H1 (cell line): ENCODE measurements around the gene CAPN1. TPM values are rescaled to one million over a fixed set of nuclear protein-coding genes. Genes with fewer than 3 reads are reported as not detected.
A peak's percentile ranks its signal among the peaks of the same experiment; 100 is the strongest.

ENCODE experiments used
- CTCF ChIA-PET: fragments of 300-600 bp; sonication (Branson Sonifier 250); formaldehyde crosslinking; loops from one replicate; lab custom pipeline; 2021; ENCODE audit not compliant: partially characterized antibody; lab: Charles Lee
- POLR2A ChIA-PET: fragments of 300-600 bp; sonication (Branson Sonifier 250); formaldehyde crosslinking; loops from one replicate; lab custom pipeline; 2021; ENCODE audit warnings: inconsistent platforms; ENCODE audit not compliant: partially characterized antibody; lab: Charles Lee
- DNase-seq, 2 experiments: peaks; one replicate each; pipeline versions ENCODE4 v3.0.0 to v3.0.0-alpha.2; 2010 to 2022; ENCODE audit warnings: low spot score in 2 of 2, low read depth in 1 of 2, mixed read lengths in 1 of 2
- FAIRE-seq: peaks from 2 replicates; lab custom pipeline; 2011; peaks lifted over from hg19 to GRCh38; lab: Jason Lieb, UNC
- H2AFZ ChIP-seq: 2 replicates; pipeline ENCODE4 v1.8.1; 2012; ENCODE audit warnings: low read length, inconsistent platforms
- H2AK5ac ChIP-seq: 2 replicates; pipeline ENCODE4 v1.6.1; 2013; ENCODE audit warnings: low read depth, low read length
- H2BK120ac ChIP-seq: replicated peaks from 2 replicates; pipeline ENCODE3; 2013; ENCODE audit warnings: low read depth, low read length, inconsistent platforms
- H2BK12ac ChIP-seq: 2 replicates; pipeline ENCODE4 v1.6.1; 2013; ENCODE audit warnings: low read depth, low read length
- H2BK15ac ChIP-seq: 2 replicates; pipeline ENCODE4 v1.6.1; 2013; ENCODE audit warnings: low read length
- H2BK20ac ChIP-seq: 2 replicates; pipeline ENCODE4 v1.6.1; 2013; ENCODE audit warnings: low read length
- H2BK5ac ChIP-seq: 2 replicates; pipeline ENCODE4 v1.6.1; 2013; ENCODE audit warnings: low read depth, low read length
- H3K14ac ChIP-seq: 2 replicates; pipeline ENCODE4 v1.6.1; 2013; ENCODE audit warnings: inconsistent platforms; ENCODE audit not compliant: insufficient read length
- H3K18ac ChIP-seq: 2 replicates; pipeline ENCODE4 v1.6.1; 2013; ENCODE audit warnings: low read length; ENCODE audit errors: extremely low read depth
- H3K23ac ChIP-seq: 2 replicates; pipeline ENCODE4 v1.6.1; 2013; ENCODE audit warnings: inconsistent platforms; ENCODE audit not compliant: insufficient read length
- H3K23me2 ChIP-seq: 2 replicates; pipeline ENCODE4 v1.6.1; 2013; ENCODE audit warnings: low read depth, low read length
- H3K27ac ChIP-seq: 2 replicates; pipeline ENCODE4 v1.6.1; 2011; ENCODE audit warnings: low read depth, low read length, inconsistent platforms
- H3K27me3 ChIP-seq, 4 experiments: replicated peaks in 1 of 4; 1 replicate in 1 of 4; 2 replicates in 3 of 4; pipeline versions ENCODE4 v1.6.1 to v1.8.1; 2011 to 2013; ENCODE audit warnings: low read length in 3 of 4, mild to moderate bottlenecking in 3 of 4, inconsistent platforms in 2 of 4, mixed read lengths in 2 of 4, moderate library complexity in 1 of 4; ENCODE audit not compliant: control insufficient read depth in 3 of 4, insufficient read depth in 3 of 4; ENCODE audit errors: extremely low read depth in 1 of 4
- H3K36me3 ChIP-seq, 4 experiments: 2 replicates each; pipeline versions ENCODE4 v1.6.1 to v1.8.1; 2011 to 2013; ENCODE audit warnings: mild to moderate bottlenecking in 4 of 4, low read length in 3 of 4, moderate library complexity in 2 of 4, control low read depth in 1 of 4, inconsistent platforms in 1 of 4; ENCODE audit not compliant: insufficient read depth in 4 of 4, control insufficient read depth in 2 of 4
- H3K4ac ChIP-seq: replicated peaks from 2 replicates; pipeline ENCODE3; 2013; ENCODE audit warnings: low read length, low read depth, mixed read lengths, inconsistent platforms; ENCODE audit not compliant: insufficient read length
- H3K4me1 ChIP-seq, 4 experiments: replicated peaks in 1 of 4; 1 replicate in 1 of 4; 2 replicates in 3 of 4; pipeline versions ENCODE4 v1.6.1 to v1.8.1; 2011 to 2013; ENCODE audit warnings: low read length in 3 of 4, inconsistent platforms in 2 of 4, mixed read lengths in 1 of 4; ENCODE audit not compliant: insufficient read depth in 4 of 4, control insufficient read depth in 3 of 4
- H3K4me2 ChIP-seq, 2 experiments: 2 replicates each; pipeline versions ENCODE4 v1.6.1 to v1.8.1; 2011 to 2013; ENCODE audit warnings: low read depth in 2 of 2, low read length in 2 of 2, control low read depth in 1 of 2, inconsistent platforms in 1 of 2, mild to moderate bottlenecking in 1 of 2; ENCODE audit not compliant: insufficient read depth in 1 of 2
- H3K4me3 ChIP-seq, 4 experiments: fragments of 200-600, 300-600 bp in 1 of 4; sonication (generic), shearing (Covaris generic), sonication (Bioruptor Twin) in 1 of 4; 2 replicates each; pipeline versions ENCODE4 v1.5.1 to v1.8.1; 2011 to 2016; ENCODE audit warnings: low read length in 4 of 4, low read depth in 3 of 4, control low read depth in 2 of 4, inconsistent platforms in 2 of 4, mild to moderate bottlenecking in 2 of 4, mixed read lengths in 1 of 4, moderate library complexity in 1 of 4; ENCODE audit not compliant: insufficient read depth in 2 of 4; ENCODE audit errors: extremely low read depth in 1 of 4
- H3K56ac ChIP-seq: replicated peaks from 2 replicates; pipeline ENCODE3; 2013; ENCODE audit warnings: low read depth, mild to moderate bottlenecking, mixed read lengths, low read length, inconsistent platforms; ENCODE audit not compliant: insufficient read length
- H3K79me1 ChIP-seq: 2 replicates; pipeline ENCODE4 v1.6.1; 2013; ENCODE audit warnings: low read depth, low read length, control low read depth
- H3K79me2 ChIP-seq, 2 experiments: 2 replicates each; pipeline versions ENCODE4 v1.6.1 to v1.8.1; 2012 to 2013; ENCODE audit warnings: low read length in 2 of 2, mild to moderate bottlenecking in 2 of 2, inconsistent platforms in 1 of 2; ENCODE audit not compliant: insufficient read depth in 2 of 2, control insufficient read depth in 1 of 2
- H3K9ac ChIP-seq, 4 experiments: replicated peaks in 1 of 4; 1 replicate in 1 of 4; 2 replicates in 3 of 4; pipeline versions ENCODE4 v1.6.1 to v1.8.1; 2011 to 2013; ENCODE audit warnings: low read depth in 3 of 4, low read length in 3 of 4, control low read depth in 2 of 4, mild to moderate bottlenecking in 2 of 4, moderate library complexity in 2 of 4, inconsistent platforms in 1 of 4; ENCODE audit errors: extremely low read depth in 1 of 4
- H3K9me3 ChIP-seq, 2 experiments: 2 replicates each; pipeline versions ENCODE4 v1.6.1 to v1.8.1; 2012 to 2013; ENCODE audit warnings: mild to moderate bottlenecking in 2 of 2, moderate library complexity in 2 of 2, control low read depth in 1 of 2, inconsistent platforms in 1 of 2, low read depth in 1 of 2, low read length in 1 of 2, mixed read lengths in 1 of 2; ENCODE audit not compliant: insufficient read depth in 2 of 2
- H4K20me1 ChIP-seq, 2 experiments: replicated peaks in 1 of 2; 2 replicates each; pipeline versions ENCODE3 to v1.8.1; 2011 to 2013; ENCODE audit warnings: inconsistent platforms in 2 of 2, low read length in 2 of 2, mild to moderate bottlenecking in 1 of 2; ENCODE audit not compliant: insufficient read depth in 2 of 2, control insufficient read depth in 1 of 2
- H4K5ac ChIP-seq: 2 replicates; pipeline ENCODE4 v1.6.1; 2013; ENCODE audit warnings: low read length, low read depth, mixed read lengths, inconsistent platforms; ENCODE audit not compliant: insufficient read length
- H4K8ac ChIP-seq: 2 replicates; pipeline ENCODE4 v1.8.0; 2013; ENCODE audit warnings: mild to moderate bottlenecking, moderate library complexity, low read length, inconsistent platforms; ENCODE audit not compliant: insufficient read depth; ENCODE audit errors: extremely low read depth
- H4K91ac ChIP-seq: replicated peaks from 2 replicates; pipeline ENCODE3; 2013; ENCODE audit warnings: low read length, mixed read lengths, inconsistent platforms; ENCODE audit not compliant: insufficient read length
- ASH2L ChIP-seq: fragments of 200-600, 300-600 bp; sonication (generic); IDR thresholded peaks from one replicate; pipeline ENCODE4 v1.7.1; 2017; ENCODE audit warnings: low read length
- ATF2 ChIP-seq: IDR thresholded peaks from 2 replicates; pipeline ENCODE4 v1.6.1; 2012; ENCODE audit warnings: low read length, inconsistent platforms
- EGR1 ChIP-seq: IDR thresholded peaks from 2 replicates; pipeline ENCODE4 v1.6.1; 2011; ENCODE audit warnings: low read depth, low read length, borderline replicate concordance
- GABPA ChIP-seq: IDR thresholded peaks from 2 replicates; pipeline ENCODE4 v1.6.1; 2011; ENCODE audit warnings: mild to moderate bottlenecking, low read length, moderate library complexity, borderline replicate concordance; ENCODE audit not compliant: insufficient read depth
- KDM4A ChIP-seq: IDR thresholded peaks from one replicate; pipeline ENCODE4 v1.7.1; 2012; ENCODE audit warnings: low read depth, mild to moderate bottlenecking, moderate library complexity, low read length, inconsistent platforms; ENCODE audit not compliant: severe bottlenecking
- SAP30 ChIP-seq: fragments of 300-600 bp; sonication (generic); IDR thresholded peaks from 2 replicates; pipeline ENCODE4 v1.7.1; 2012; ENCODE audit warnings: low read length, moderate library complexity, mild to moderate bottlenecking, inconsistent platforms; ENCODE audit not compliant: insufficient read depth, insufficient replicate concordance
- TCF12 ChIP-seq: IDR thresholded peaks from 2 replicates; pipeline ENCODE4 v1.6.1; 2011; ENCODE audit warnings: low read depth, mild to moderate bottlenecking, low read length
- WGBS, 2 experiments: shearing (Covaris generic) in 1 of 2; methylation state at CpG; one replicate each; pipeline versions ENCODE4 v1.1.6 to v1.1.7; 2013 to 2015; ENCODE audit warnings: low lambda C conversion rate in 2 of 2, mixed read lengths in 2 of 2, inconsistent platforms in 1 of 2, low coverage in 1 of 2, missing lambda C conversion rate in 1 of 2; ENCODE audit not compliant: insufficient replicate concordance in 2 of 2, insufficient coverage in 1 of 2, insufficient read length in 1 of 2; ENCODE audit errors: extremely low coverage in 1 of 2, missing lambda C conversion rate in 1 of 2; 5-methylcytosine and 5-hydroxymethylcytosine counted together
- polyA plus RNA-seq, 7 experiments: library from polyadenylated mRNA; depleted of rRNA in 3 of 7; stranded (reverse) in 5 of 7; unstranded in 2 of 7; fragments of >200 nt in 5 of 7; fragments of 200-250 nt in 2 of 7; gene quantifications; 1 replicate in 5 of 7; 2 replicates in 1 of 7; 4 replicates in 1 of 7; pipeline versions ENCODE4 v1.2.1 to v1.2.3, GENCODE V29; 2011 to 2013; ENCODE audit warnings: missing spikeins in 2 of 7, mixed read lengths in 2 of 7
- total RNA-seq: library from RNA; stranded (reverse); fragmentation: NEBNext Ultra II Directional; extraction: Animal tissue kit (Norgen Biotek cat#: 25700); gene quantifications from 2 replicates; pipeline ENCODE4 v1.2.1, GENCODE V29; 2021

Gene CAPN1
- total and polyA plus RNA-seq, 2 of the 8 experiments (the other 6 are each of a cell fraction or from before 2014, with no cell fraction given), result 194 to 233 TPM

- CTCF ChIA-PET, result interaction anchor here (0.8 to 7.3 kb wide), 18 partner anchors 10 to 132 kb away, joined by 3 to 47 read pairs (median 4); partner anchors contain the start of genes CDC42EP2, FAU and MRPL49
- peak overlapping the region in 3 of 4 experiments; percentile 15 to 68 (median 57); a peak in 5 of 7 replicates for H3K9ac ChIP-seq
- FAIRE-seq, result no peak
- TF ChIP-seq EGR1 (0 out of 2 replicates have a peak, but pooled peaks have one; percentile 14), SAP30 (peak; percentile 38), GABPA (no peak), ASH2L (peak; percentile 36), ATF2 (peak; percentile 66; the same call in 1 of the 2 replicates), TCF12 (peak; percentile 54; the same call in 1 of the 2 replicates), KDM4A (peak; percentile 11)
Measured at GRCh38 chr11:65182258-65183170, 786 bp downstream of the CAPN1 start.

More at GRCh38 chr11:65182258-65183170, 786 bp downstream of the CAPN1 start:
- H2BK120ac ChIP-seq, result peak overlapping the region; percentile 35
- DNase-seq, result no peak
- H3K9me3 ChIP-seq, result no peaks in the 10 kb centered on the region
- no peak overlapping the region; the same call in 1 of the 2 replicates for H2AK5ac ChIP-seq
- peak overlapping the region; percentile 80 for H4K5ac ChIP-seq
- H3K79me2 ChIP-seq, result peaks cover 0 to 13% of the 10 kb centered on the region in 2 experiments; a peak in 2 of 4 replicates
- H3K4me2 ChIP-seq, result peak overlapping the region; percentile 72 to 92
- peak overlapping the region; percentile 65 to 82 (median 74) for H3K4me3 ChIP-seq
- H2AFZ ChIP-seq, result no peak overlapping the region
- H4K8ac ChIP-seq, result peak overlapping the region; percentile 84
- H3K56ac ChIP-seq, result peak overlapping the region; percentile 55
- H2BK20ac ChIP-seq, result no peak overlapping the region
- peaks cover 10% of the 10 kb centered on the region; the same call in 1 of the 2 replicates for H3K79me1 ChIP-seq
- no peak overlapping the region for H3K4ac ChIP-seq
- H3K4me1 ChIP-seq, result peaks cover 7 to 38% (median 26%) of the 10 kb centered on the region in 4 experiments
- peak overlapping the region; percentile 59 for H4K91ac ChIP-seq
- POLR2A ChIA-PET, result interaction anchor here (0.6 to 4.9 kb wide), 29 partner anchors 10 to 326 kb away, joined by 3 to 35 read pairs (median 3); partner anchors contain the start of genes FAU, MALAT1, MRPL49 and POLA2
- no peak overlapping the region for H3K23ac ChIP-seq
- H2BK5ac ChIP-seq, result peak overlapping the region; percentile 91
- H2BK12ac ChIP-seq, result peak overlapping the region; percentile 43; the same call in 1 of the 2 replicates
- H3K14ac ChIP-seq, result no peak overlapping the region
- peaks cover 6 to 18% (median 7%) of the 10 kb centered on the region in 4 experiments; a peak in 5 of 8 replicates for H3K36me3 ChIP-seq
- H4K20me1 ChIP-seq, result peaks cover 0 to 5% of the 10 kb centered on the region in 2 experiments
- H3K27me3 ChIP-seq, result no peaks in the 10 kb centered on the region
- H3K23me2 ChIP-seq, result peaks cover 10% of the 10 kb centered on the region
- H3K18ac ChIP-seq, result peak overlapping the region; percentile 96
- peak overlapping the region; percentile 64; the same call in 1 of the 2 replicates for H3K27ac ChIP-seq
- 31% methylated on average over 23 of the region's 23 CpGs; no CpG with 5 or more reads in 1 of the 2 experiments for WGBS, 2 experiments
- H2BK15ac ChIP-seq, result peak overlapping the region; percentile 40; the same call in 1 of the 2 replicates
